ENCODE data around the gene STOM. TPM values are rescaled to one million over a fixed set of nuclear protein-coding genes. Genes with fewer than 3 reads are reported as not detected.
"Not testable (repeated sequence)": the region's sequence is repeated elsewhere in the genome, so short reads cannot be mapped to it uniquely, and the experiment has no call there.

The STOM gene
- 32.2 and 41.0 TPM in 2 replicates for total RNA-seq (2014; rRNA removed; shearing (Covaris generic))

- no peak for DNase-seq (ENCODE audit: low spot score)
- in situ Hi-C loops (cut with HindIII; ENCODE audit: low sequenced_read_pairs): no loop called here
Measured at GRCh38 chr9:121369595-121370265, at the start of gene STOM. TSS of gene STOM (minus strand) at chr9:121370250. CDS start at chr9:121370187, 63 bp downstream.

GRCh38 chr9:121411993-121412392 lies 41.9 kb upstream of the STOM start:
- no peak for DNase-seq (ENCODE audit: low spot score)
- in situ Hi-C loops (cut with HindIII; ENCODE audit: low sequenced_read_pairs): no loop called here

- DNase-seq (ENCODE audit: low spot score): no peak
- in situ Hi-C loops (cut with HindIII; ENCODE audit: low sequenced_read_pairs): no loop called here
Measured at GRCh38 chr9:121405899-121406298, 35.8 kb upstream of the STOM start.

- DNase-seq (ENCODE audit: low spot score): no peak
- in situ Hi-C loops (cut with HindIII; ENCODE audit: low sequenced_read_pairs): no loop called here
Measured at GRCh38 chr9:121404906-121405305, 34.9 kb upstream of the STOM start.

- DNase-seq (ENCODE audit: low spot score): peak; percentile 79
- in situ Hi-C loops (cut with HindIII; ENCODE audit: low sequenced_read_pairs): no loop called here
Measured at GRCh38 chr9:121399883-121400607, 30.0 kb upstream of the STOM start.

GRCh38 chr9:121399126-121399882 lies 29.3 kb upstream of the STOM start:
- in situ Hi-C loops (cut with HindIII; ENCODE audit: low sequenced_read_pairs): no loop called here
- no peak for DNase-seq (ENCODE audit: low spot score)

GRCh38 chr9:121398374-121398773 lies 28.3 kb upstream of the STOM start:
- in situ Hi-C loops (cut with HindIII; ENCODE audit: low sequenced_read_pairs): no loop called here
- DNase-seq (ENCODE audit: low spot score): no peak

GRCh38 chr9:121397277-121397676 lies 27.2 kb upstream of the STOM start:
- in situ Hi-C loops (cut with HindIII; ENCODE audit: low sequenced_read_pairs); DNase-seq (ENCODE audit: low spot score): not testable (repeated sequence)

GRCh38 chr9:121395558-121395957 lies 25.5 kb upstream of the STOM start:
- DNase-seq (ENCODE audit: low spot score): no peak
- in situ Hi-C loops (cut with HindIII; ENCODE audit: low sequenced_read_pairs): no loop called here

- in situ Hi-C loops (cut with HindIII; ENCODE audit: low sequenced_read_pairs): no loop called here
- no peak for DNase-seq (ENCODE audit: low spot score)
Measured at GRCh38 chr9:121394292-121394691, 24.2 kb upstream of the STOM start.

- in situ Hi-C loops (cut with HindIII; ENCODE audit: low sequenced_read_pairs): no loop called here
- no peak for DNase-seq (ENCODE audit: low spot score)
Measured at GRCh38 chr9:121393318-121393717, 23.3 kb upstream of the STOM start.

GRCh38 chr9:121390372-121390771 lies 20.3 kb upstream of the STOM start:
- in situ Hi-C loops (cut with HindIII; ENCODE audit: low sequenced_read_pairs): no loop called here
- no peak for DNase-seq (ENCODE audit: low spot score)

- in situ Hi-C loops (cut with HindIII; ENCODE audit: low sequenced_read_pairs): no loop called here
- no peak for DNase-seq (ENCODE audit: low spot score)
Measured at GRCh38 chr9:121388140-121388905, 18.3 kb upstream of the STOM start.

GRCh38 chr9:121386442-121387175 lies 16.6 kb upstream of the STOM start:
- in situ Hi-C loops (cut with HindIII; ENCODE audit: low sequenced_read_pairs): no loop called here
- no peak for DNase-seq (ENCODE audit: low spot score)

GRCh38 chr9:121383715-121384114 lies 13.7 kb upstream of the STOM start:
- no peak for DNase-seq (ENCODE audit: low spot score)
- in situ Hi-C loops (cut with HindIII; ENCODE audit: low sequenced_read_pairs): no loop called here

- no peak for DNase-seq (ENCODE audit: low spot score)
- in situ Hi-C loops (cut with HindIII; ENCODE audit: low sequenced_read_pairs): no loop called here
Measured at GRCh38 chr9:121380846-121381245, 10.8 kb upstream of the STOM start.

GRCh38 chr9:121376214-121376830 lies 6.3 kb upstream of the STOM start:
- DNase-seq (ENCODE audit: low spot score): no peak
- in situ Hi-C loops (cut with HindIII; ENCODE audit: low sequenced_read_pairs): no loop called here

- in situ Hi-C loops (cut with HindIII; ENCODE audit: low sequenced_read_pairs): no loop called here
- no peak for DNase-seq (ENCODE audit: low spot score)
Measured at GRCh38 chr9:121373011-121373729, 3.1 kb upstream of the STOM start.

Data from G401 (cell line).